Body of pancreas (tissue), 4 donors: ENCODE results near the gene LIMD2. TPM values are rescaled to one million over a fixed set of nuclear protein-coding genes. Genes with fewer than 3 reads are reported as not detected.

Source experiments
- ATAC-seq: fragments of 150-250 bp; one replicate; pipeline ENCODE4 v1.9.1; 2016
- DNase-seq, 4 donors: peaks; one replicate each; pipeline ENCODE4 v3.0.0-alpha.2; 2019
- H3K27ac ChIP-seq, 4 donors: fragments of 200-600 bp; sonication (generic); 1 replicate in 3 of 4; 2 replicates in 1 of 4; pipeline versions ENCODE4 v1.5.1 to v1.6.1; 2016 to 2019; ENCODE audit warnings: mild to moderate bottlenecking in 1 of 4, mixed read lengths in 1 of 4, moderate library complexity in 1 of 4
- H3K27me3 ChIP-seq, 2 donors: fragments of 200-600 bp; sonication (generic); one replicate each; pipeline ENCODE4 v1.6.0; 2016; ENCODE audit warnings: mild to moderate bottlenecking in 1 of 2
- H3K36me3 ChIP-seq, 2 donors: fragments of 200-600 bp; sonication (generic); replicated peaks in 1 of 2; 2 replicates each; pipeline ENCODE4 v1.5.1; 2016; ENCODE audit warnings: low read depth in 2 of 2; ENCODE audit not compliant: insufficient read depth in 1 of 2
- H3K4me1 ChIP-seq: fragments of 200-600 bp; sonication (generic); one replicate; pipeline ENCODE4 v1.6.0; 2016
- H3K4me3 ChIP-seq, 2 donors: fragments of 200-600 bp; sonication (generic); 1 replicate in 1 of 2; 2 replicates in 1 of 2; pipeline ENCODE4 v1.5.1; 2016 to 2019
- H3K9me3 ChIP-seq, 3 donors: fragments of 200-600 bp; sonication (generic); 1 replicate in 2 of 3; 2 replicates in 1 of 3; pipeline ENCODE4 v1.5.1; 2016
- POLR2A ChIP-seq, 3 donors: fragments of 450-650 bp; IDR thresholded peaks; one replicate each; pipeline ENCODE4 v1.6.1; 2016; ENCODE audit warnings: antibody characterized with exemption in 3 of 3, mild to moderate bottlenecking in 2 of 3
- WGBS, 2 donors: methylation state at CpG; one replicate each; pipeline ENCODE4 v1.1.5; 2017; 5-methylcytosine and 5-hydroxymethylcytosine counted together
- intact Hi-C: fragments of 100-400 bp; cut with DNase I; formaldehyde crosslinking; loops from one replicate; pipeline ENCODE4 v1.15.1; 2023
- total RNA-seq, 2 donors: library from RNA; depleted of rRNA; stranded (reverse); fragments of >200 nt; gene quantifications; one replicate each; pipeline ENCODE4 v1.1.0, GENCODE V29; 2016
- TF ChIP-seq, protein P1 (sequence below), 7 experiments: fragments of 450-650 bp in 4 of 7; fragments of 200-600 bp in 3 of 7; sonication (generic) in 3 of 7; IDR thresholded peaks; one replicate each; pipeline ENCODE4 v1.5.1; 2016 to 2019; ENCODE audit warnings: antibody characterized with exemption in 7 of 7

The LIMD2 gene
- total RNA-seq, 2 donors from 2014 or later = 4.9 to 9.6 TPM

DNA sequence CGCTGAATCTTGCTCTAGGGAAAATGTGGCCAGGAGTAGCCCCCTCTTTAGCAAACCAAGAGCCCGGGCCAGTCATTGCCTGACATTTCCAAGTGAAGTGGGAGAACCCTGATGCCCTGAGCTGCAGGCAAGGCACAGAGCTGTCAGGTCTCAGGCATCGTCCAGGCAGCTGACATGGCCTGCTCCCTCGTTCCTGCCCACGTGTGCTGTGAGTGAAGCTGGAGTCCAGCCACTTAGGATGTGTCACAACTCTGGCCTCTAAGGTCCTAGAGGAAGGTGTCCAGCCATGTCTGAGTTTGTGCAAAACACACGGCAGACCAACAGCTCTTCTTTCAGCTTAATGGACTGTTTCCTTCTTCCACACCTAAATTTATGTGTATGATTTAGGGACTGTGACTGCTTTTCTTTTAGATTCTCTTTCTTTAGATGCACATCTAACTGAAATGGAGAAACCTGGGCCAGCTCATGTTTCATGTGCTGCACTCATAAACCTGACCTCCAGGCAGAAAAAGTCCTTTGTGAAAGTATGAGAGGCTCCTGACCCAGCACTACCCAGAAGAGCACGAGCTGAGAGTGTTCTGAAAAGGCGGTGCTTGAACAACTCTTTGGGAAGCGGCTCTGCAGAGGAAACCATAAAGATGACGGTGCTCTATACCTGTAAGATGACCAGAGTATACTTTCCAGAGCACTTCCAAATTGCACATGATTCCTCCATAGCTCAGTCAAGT is 14.8 kb upstream of the LIMD2 start:
- no peaks in the 10 kb centered on the region for H3K27me3 ChIP-seq
- H3K36me3 ChIP-seq = peaks cover 0 to 7% of the 10 kb centered on the region in 2 donors
- no peak overlapping the region for H3K4me3 ChIP-seq
- intact Hi-C loops = no loop called here
- no peaks in the 10 kb centered on the region for H3K9me3 ChIP-seq
- peaks cover 11% of the 10 kb centered on the region for H3K4me1 ChIP-seq
- WGBS, 2 donors = 77 to 80% methylated on average over 9 to 10 of the region's 10 CpGs
- TF ChIP-seq, protein P1, sequence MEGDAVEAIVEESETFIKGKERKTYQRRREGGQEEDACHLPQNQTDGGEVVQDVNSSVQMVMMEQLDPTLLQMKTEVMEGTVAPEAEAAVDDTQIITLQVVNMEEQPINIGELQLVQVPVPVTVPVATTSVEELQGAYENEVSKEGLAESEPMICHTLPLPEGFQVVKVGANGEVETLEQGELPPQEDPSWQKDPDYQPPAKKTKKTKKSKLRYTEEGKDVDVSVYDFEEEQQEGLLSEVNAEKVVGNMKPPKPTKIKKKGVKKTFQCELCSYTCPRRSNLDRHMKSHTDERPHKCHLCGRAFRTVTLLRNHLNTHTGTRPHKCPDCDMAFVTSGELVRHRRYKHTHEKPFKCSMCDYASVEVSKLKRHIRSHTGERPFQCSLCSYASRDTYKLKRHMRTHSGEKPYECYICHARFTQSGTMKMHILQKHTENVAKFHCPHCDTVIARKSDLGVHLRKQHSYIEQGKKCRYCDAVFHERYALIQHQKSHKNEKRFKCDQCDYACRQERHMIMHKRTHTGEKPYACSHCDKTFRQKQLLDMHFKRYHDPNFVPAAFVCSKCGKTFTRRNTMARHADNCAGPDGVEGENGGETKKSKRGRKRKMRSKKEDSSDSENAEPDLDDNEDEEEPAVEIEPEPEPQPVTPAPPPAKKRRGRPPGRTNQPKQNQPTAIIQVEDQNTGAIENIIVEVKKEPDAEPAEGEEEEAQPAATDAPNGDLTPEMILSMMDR (IDR thresholded peaks at IDR 0.05) = no peak
- ATAC-seq = no peak
- H3K27ac ChIP-seq = no peak overlapping the region
- DNase-seq = peak in 1 of 4 donors; percentile 42

GRCh38 chr17:63709110-63709509 is 9.2 kb upstream of the LIMD2 start:
- ATAC-seq (no peak), DNase-seq (no peak)
- peaks cover 0 to 12% of the 10 kb centered on the region in 2 donors for H3K36me3 ChIP-seq
- no peaks in the 10 kb centered on the region for H3K9me3 ChIP-seq
- peaks cover 17% of the 10 kb centered on the region for H3K4me1 ChIP-seq
- no peaks in the 10 kb centered on the region for H3K27me3 ChIP-seq
- H3K27ac ChIP-seq = peak overlapping the region in 2 of 4 donors; percentile 63 to 83
- no peak for TF ChIP-seq POLR2A (IDR thresholded peaks at IDR 0.05)
- TF ChIP-seq, protein P1 (IDR thresholded peaks at IDR 0.05) = no peak
- intact Hi-C loops = no loop called here
- WGBS, 2 donors = 90 to 96% methylated on average over 6 of the region's 6 CpGs
- H3K4me3 ChIP-seq = no peak overlapping the region

GRCh38 chr17:63707151-63707550 is 7.2 kb upstream of the LIMD2 start:
- 95 to 98% methylated on average over 6 to 8 of the region's 11 CpGs for WGBS, 2 donors
- intact Hi-C loops = no loop called here
- H3K36me3 ChIP-seq = peaks cover 0 to 8% of the 10 kb centered on the region in 2 donors
- DNase-seq = no peak
- no peak for ATAC-seq
- H3K9me3 ChIP-seq = no peaks in the 10 kb centered on the region
- peaks cover 17% of the 10 kb centered on the region for H3K4me1 ChIP-seq
- no peak for TF ChIP-seq POLR2A (IDR thresholded peaks at IDR 0.05)
- TF ChIP-seq, protein P1 (IDR thresholded peaks at IDR 0.05) = no peak
- H3K4me3 ChIP-seq = no peak overlapping the region
- H3K27me3 ChIP-seq = no peaks in the 10 kb centered on the region
- no peak overlapping the region for H3K27ac ChIP-seq

DNA sequence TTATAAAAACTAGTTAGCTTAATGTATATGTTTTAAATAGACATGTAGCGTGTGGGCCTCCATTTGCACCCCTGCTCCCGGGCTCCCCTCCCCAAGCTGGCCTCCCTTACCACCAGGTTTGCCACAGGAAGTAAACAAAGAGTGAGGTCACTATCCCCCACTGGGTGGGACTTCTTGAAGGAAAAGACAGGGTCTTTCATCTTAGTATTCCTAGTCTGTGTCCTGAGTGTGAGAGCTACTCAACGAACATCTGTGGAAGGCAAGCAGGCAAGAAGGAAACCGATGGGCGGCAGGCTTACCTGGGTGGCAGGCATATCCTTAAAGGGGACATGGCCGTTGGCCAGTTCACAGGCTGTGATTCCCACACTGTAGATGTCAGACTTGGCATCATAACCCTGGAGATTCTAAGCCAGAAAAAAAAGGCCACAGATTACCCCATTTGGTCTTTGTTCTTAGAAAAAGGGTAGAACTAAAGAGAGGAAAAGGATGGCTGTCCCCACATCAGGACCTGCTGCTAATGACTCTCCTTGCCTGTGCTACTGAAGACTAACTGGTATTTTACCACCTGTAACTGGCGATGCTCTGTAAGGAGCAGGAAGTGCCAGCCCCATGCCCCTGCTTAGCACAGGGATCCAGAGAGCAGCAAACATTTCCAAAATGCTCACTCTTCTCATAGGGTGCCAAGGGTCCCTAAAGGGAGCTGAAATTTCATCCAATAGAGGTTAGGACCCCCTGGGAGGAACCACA is 6.6 kb upstream of the LIMD2 start:
- WGBS, 2 donors = 81 to 85% methylated on average over 7 of the region's 7 CpGs

More for the DNA sequence above, 6.6 kb upstream of the LIMD2 start:
- no peak for ATAC-seq
- Histone ChIP-seq H3K4me1 (peaks cover 17% of the 10 kb centered on the region), H3K36me3 (peaks cover 0 to 8% of the 10 kb centered on the region in 2 donors), H3K27ac (no peak overlapping the region), H3K4me3 (no peak overlapping the region), H3K9me3 (no peaks in the 10 kb centered on the region), H3K27me3 (no peaks in the 10 kb centered on the region)
- TF ChIP-seq POLR2A (IDR thresholded peaks at IDR 0.05) = no peak
- TF ChIP-seq, protein P1 (IDR thresholded peaks at IDR 0.05) = no peak
- intact Hi-C loops = no loop called here
- DNase-seq = no peak
